ENCODE results near the gene TMCC3.

GRCh38 chr12:94650143-94651056 lies at the start of gene TMCC3:
- TF ChIP-seq, protein P1, sequence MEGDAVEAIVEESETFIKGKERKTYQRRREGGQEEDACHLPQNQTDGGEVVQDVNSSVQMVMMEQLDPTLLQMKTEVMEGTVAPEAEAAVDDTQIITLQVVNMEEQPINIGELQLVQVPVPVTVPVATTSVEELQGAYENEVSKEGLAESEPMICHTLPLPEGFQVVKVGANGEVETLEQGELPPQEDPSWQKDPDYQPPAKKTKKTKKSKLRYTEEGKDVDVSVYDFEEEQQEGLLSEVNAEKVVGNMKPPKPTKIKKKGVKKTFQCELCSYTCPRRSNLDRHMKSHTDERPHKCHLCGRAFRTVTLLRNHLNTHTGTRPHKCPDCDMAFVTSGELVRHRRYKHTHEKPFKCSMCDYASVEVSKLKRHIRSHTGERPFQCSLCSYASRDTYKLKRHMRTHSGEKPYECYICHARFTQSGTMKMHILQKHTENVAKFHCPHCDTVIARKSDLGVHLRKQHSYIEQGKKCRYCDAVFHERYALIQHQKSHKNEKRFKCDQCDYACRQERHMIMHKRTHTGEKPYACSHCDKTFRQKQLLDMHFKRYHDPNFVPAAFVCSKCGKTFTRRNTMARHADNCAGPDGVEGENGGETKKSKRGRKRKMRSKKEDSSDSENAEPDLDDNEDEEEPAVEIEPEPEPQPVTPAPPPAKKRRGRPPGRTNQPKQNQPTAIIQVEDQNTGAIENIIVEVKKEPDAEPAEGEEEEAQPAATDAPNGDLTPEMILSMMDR (optimal IDR thresholded peaks at IDR 0.05 in 1 of 3, IDR thresholded peaks at IDR 0.05 in 1 of 3, conservative IDR thresholded peaks at IDR 0.05 in 1 of 3; ENCODE audit: extremely low read depth in 1 of 3, insufficient read depth in 2 of 3, low read length in 3 of 3) = no peak
- no peak for TF ChIP-seq EZH2 (IDR thresholded peaks at IDR 0.05; ENCODE audit: low read length)

Measured in keratinocyte (primary cell).